Measurements from ENCODE around the gene TENT4B.

DNA sequence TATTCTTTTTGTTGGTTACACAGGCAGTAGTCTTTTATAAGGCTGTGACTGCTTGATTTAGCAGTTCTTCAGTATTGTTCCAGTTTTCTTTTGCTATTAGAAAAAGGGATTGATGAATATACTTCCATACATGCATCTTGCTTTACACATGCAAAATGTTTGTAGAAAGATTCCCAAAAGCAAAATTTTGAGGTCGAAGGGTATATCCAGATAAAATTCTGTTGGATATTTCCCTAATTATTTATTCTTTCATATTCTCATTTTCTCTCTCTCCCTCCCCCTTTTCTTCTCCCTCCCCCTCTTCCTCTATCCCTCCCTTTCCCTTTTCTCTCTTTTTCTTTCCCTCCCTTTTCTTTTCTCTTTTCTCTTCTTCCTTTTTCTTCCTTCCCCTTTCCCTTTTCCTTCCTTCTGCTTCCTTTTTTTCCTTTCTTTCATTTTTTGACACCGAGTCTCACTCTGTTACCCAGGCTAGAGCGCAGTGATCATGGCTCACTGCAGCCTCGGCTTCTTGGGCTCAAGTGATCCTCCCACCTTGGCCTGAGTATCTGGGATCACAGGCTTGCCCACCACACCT lies 66.4 kb downstream of the TENT4B start:
- no peak for TF ChIP-seq EZH2phosphoT487 (IDR thresholded peaks at IDR 0.05)
- no peak for TF ChIP-seq EZH2 (IDR thresholded peaks at IDR 0.05)
- TF ChIP-seq, protein P1, sequence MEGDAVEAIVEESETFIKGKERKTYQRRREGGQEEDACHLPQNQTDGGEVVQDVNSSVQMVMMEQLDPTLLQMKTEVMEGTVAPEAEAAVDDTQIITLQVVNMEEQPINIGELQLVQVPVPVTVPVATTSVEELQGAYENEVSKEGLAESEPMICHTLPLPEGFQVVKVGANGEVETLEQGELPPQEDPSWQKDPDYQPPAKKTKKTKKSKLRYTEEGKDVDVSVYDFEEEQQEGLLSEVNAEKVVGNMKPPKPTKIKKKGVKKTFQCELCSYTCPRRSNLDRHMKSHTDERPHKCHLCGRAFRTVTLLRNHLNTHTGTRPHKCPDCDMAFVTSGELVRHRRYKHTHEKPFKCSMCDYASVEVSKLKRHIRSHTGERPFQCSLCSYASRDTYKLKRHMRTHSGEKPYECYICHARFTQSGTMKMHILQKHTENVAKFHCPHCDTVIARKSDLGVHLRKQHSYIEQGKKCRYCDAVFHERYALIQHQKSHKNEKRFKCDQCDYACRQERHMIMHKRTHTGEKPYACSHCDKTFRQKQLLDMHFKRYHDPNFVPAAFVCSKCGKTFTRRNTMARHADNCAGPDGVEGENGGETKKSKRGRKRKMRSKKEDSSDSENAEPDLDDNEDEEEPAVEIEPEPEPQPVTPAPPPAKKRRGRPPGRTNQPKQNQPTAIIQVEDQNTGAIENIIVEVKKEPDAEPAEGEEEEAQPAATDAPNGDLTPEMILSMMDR (IDR thresholded peaks at IDR 0.05): no peak

All from neural progenitor cell (in vitro differentiated cells).